K562 (cell line): ENCODE results near the gene GNG3. TPM values are rescaled to one million over a fixed set of nuclear protein-coding genes. Genes with fewer than 3 reads are reported as not detected.
A peak's percentile ranks its signal among the peaks of the same experiment; 100 is the strongest.

Source experiments
- BHLHE40 ChIP-seq: IDR thresholded peaks from 2 replicates; pipeline ENCODE4 v1.6.1; 2011; ENCODE audit warnings: low read length, improper control_type of control experiment
- C11orf30 ChIP-seq: fragments of 450-650 bp; IDR thresholded peaks from 2 replicates; pipeline ENCODE4 v1.6.1; 2016; ENCODE audit warnings: low read depth, mild to moderate bottlenecking
- DPF2 ChIP-seq: fragments of 450-650 bp; IDR thresholded peaks from 2 replicates; pipeline ENCODE4 v1.6.1; 2016
- HDAC1 ChIP-seq, 2 experiments: fragments of 450-650 bp; IDR thresholded peaks; 2 replicates each; pipeline ENCODE4 v1.6.1; 2016 to 2017; ENCODE audit warnings: inconsistent platforms in 1 of 2, mild to moderate bottlenecking in 1 of 2, moderate library complexity in 1 of 2
- HDGF ChIP-seq: fragments of 450-650 bp; IDR thresholded peaks from 2 replicates; pipeline ENCODE4 v1.6.1; 2016
- JUN ChIP-seq, 2 experiments: sonication (generic) in 1 of 2; formaldehyde crosslinking in 1 of 2; IDR thresholded peaks; 2 replicates each; pipeline versions ENCODE4 v1.6.1 to v1.8.0; 2012 to 2022; ENCODE audit warnings: borderline replicate concordance in 2 of 2, mild to moderate bottlenecking in 2 of 2, improper control_type of control experiment in 1 of 2, low read depth in 1 of 2, low read length in 1 of 2, missing genetic modification reagents in 1 of 2
- KDM4B ChIP-seq, 2 experiments: fragments of 450-650 bp in 1 of 2; sonication (generic) in 1 of 2; IDR thresholded peaks; 2 replicates each; pipeline ENCODE4 v1.6.1; 2016 to 2017; ENCODE audit warnings: borderline replicate concordance in 2 of 2, antibody characterized with exemption in 1 of 2, low read depth in 1 of 2, mild to moderate bottlenecking in 1 of 2
- MCM2 ChIP-seq: fragments of 450-650 bp; IDR thresholded peaks from 2 replicates; pipeline ENCODE4 v1.6.1; 2017; ENCODE audit warnings: low read depth, mild to moderate bottlenecking
- PRMT5 ChIP-seq: sonication (generic); formaldehyde crosslinking; IDR thresholded peaks from 2 replicates; pipeline ENCODE4 v1.5.0; 2020; ENCODE audit warnings: missing genetic modification reagents
- SIX5 ChIP-seq, 2 experiments: IDR thresholded peaks; 2 replicates each; pipeline ENCODE4 v1.6.1; 2011; ENCODE audit warnings: low read length in 2 of 2, borderline replicate concordance in 1 of 2, low read depth in 1 of 2, mild to moderate bottlenecking in 1 of 2, moderate library complexity in 1 of 2; ENCODE audit not compliant: insufficient read depth in 1 of 2
- TBP ChIP-seq: optimal IDR thresholded peaks from 2 replicates; pipeline ENCODE3; 2011; ENCODE audit warnings: low read depth, low read length, improper control_type of control experiment
- U2AF1 ChIP-seq: fragments of 200-400 bp; formaldehyde crosslinking; optimal IDR thresholded peaks from 2 replicates; pipeline ENCODE3; 2017; ENCODE audit warnings: mild to moderate bottlenecking, low read depth, low read length, moderate library complexity
- ZBED1 ChIP-seq: IDR thresholded peaks from 2 replicates; pipeline ENCODE4 v1.6.1; 2014
- ZNF274 ChIP-seq: IDR thresholded peaks from 2 replicates; pipeline ENCODE4 v1.6.1; 2011; ENCODE audit warnings: low read depth, mild to moderate bottlenecking, low read length, moderate library complexity, borderline replicate concordance
- ZSCAN32 ChIP-seq: fragments of 450-650 bp; formaldehyde crosslinking; IDR thresholded peaks from 2 replicates; pipeline ENCODE4 v1.4.0; 2020; ENCODE audit warnings: mild to moderate bottlenecking, moderate library complexity
- polyA plus RNA-seq, 8 experiments: library from polyadenylated mRNA; depleted of rRNA in 4 of 8; stranded (reverse) in 5 of 8; unstranded in 3 of 8; fragments of >200 nt; fragmentation: Nextera tagmentation in 2 of 8; fragmentation: Illumina TruSeq in 1 of 8; extraction: Ambion mirVana in 2 of 8; extraction: Trizol in 1 of 8; gene quantifications; 2 replicates each; pipeline versions ENCODE4 v1.2.1 to v1.2.3, GENCODE V29; 2011 to 2014; ENCODE audit warnings: inconsistent platforms in 1 of 8, missing spikeins in 1 of 8
- total RNA-seq, 7 experiments: library from RNA; depleted of rRNA in 6 of 7; stranded (reverse); fragments of >200 nt in 6 of 7; fragmentation: Illumina TruSeq in 2 of 7; extraction: Trizol in 2 of 7; gene quantifications; 2 replicates each; pipeline versions ENCODE4 v1.2.1 to v1.2.3, GENCODE V29; 2011 to 2021; ENCODE audit warnings: low replicate concordance in 1 of 7
- TF ChIP-seq, protein P1 (sequence below): fragments of 450-650 bp; IDR thresholded peaks from 2 replicates; pipeline ENCODE4 v1.6.1; 2017; ENCODE audit warnings: antibody characterized with exemption, mild to moderate bottlenecking
- TF ChIP-seq, protein P2 (sequence below): fragments of 450-650 bp; IDR thresholded peaks from 2 replicates; pipeline ENCODE4 v1.6.1; 2017; ENCODE audit warnings: mild to moderate bottlenecking, moderate library complexity
- TF ChIP-seq, protein P3 (sequence below): fragments of 150-350 bp; IDR thresholded peaks from 2 replicates; pipeline ENCODE4 v1.6.1; 2014; ENCODE audit warnings: low read depth, mild to moderate bottlenecking, low read length, borderline replicate concordance

The GNG3 gene
- total and polyA plus RNA-seq, 9 of the 15 experiments (the other 6 are each of a cell fraction or from before 2014, with no cell fraction given) = 0.07 TPM; not detected in 8

DNA sequence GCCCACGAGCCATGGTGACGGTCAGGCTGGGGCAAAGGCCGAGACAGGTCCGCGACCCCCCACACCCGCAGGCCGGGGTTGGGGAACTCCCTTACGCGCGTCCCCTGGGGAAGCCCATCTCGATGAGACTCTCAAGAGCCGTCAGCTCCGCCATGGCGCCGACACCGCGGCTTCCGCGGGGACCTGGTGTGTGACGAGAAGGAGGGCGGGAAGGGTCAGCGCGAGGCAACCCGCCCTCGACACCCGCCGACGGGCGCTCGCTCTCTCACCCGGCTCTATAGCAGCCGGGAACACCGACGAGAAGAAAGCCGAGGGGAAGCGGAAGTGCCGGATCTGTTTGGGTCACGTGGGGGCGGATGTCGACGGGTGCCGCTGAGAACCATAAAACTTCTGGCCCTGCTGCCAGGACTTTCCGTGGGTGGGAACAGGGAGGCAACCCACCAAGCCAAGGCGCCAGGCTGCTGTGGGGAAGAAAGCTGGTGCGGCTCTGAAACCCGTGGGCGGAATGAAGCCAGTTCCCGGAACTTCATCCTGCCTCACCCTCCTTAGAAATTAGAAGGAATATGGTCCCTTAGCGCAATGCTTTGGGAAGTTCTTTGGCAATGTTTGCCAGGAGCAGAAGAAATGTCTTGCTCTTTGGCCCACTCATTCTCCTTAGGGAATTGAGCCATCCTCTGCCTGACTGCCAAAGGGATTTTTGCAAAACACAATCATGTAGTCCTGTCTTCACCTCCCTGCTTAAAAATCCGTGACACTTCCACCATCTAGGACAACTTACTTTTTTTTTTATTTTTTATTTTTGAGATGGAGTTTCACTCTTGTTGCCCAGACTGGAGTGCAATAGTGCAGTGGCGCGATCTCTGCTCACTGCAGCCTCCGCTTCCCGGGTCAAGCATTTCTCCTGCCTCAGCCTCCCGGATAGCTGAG is 28.4 kb upstream of the GNG3 start, which contains the start of gene UBXN1 (continued):
- TF ChIP-seq U2AF1 (no peak), BHLHE40 (peak; percentile 87), DPF2 (0 out of 2 replicates have a peak, but pooled peaks have one; percentile 44), JUN (IDR thresholded peaks at IDR 0.05; ENCODE audit: borderline replicate concordance, low read depth, low read length) (peak; percentile 7; the same call in 1 of the 2 replicates), JUN (CRISPR knock-in tag; IDR thresholded peaks at IDR 0.05; ENCODE audit: borderline replicate concordance) (no peak), HDGF (no peak), MCM2 (no peak), SIX5 (IDR thresholded peaks at IDR 0.05; ENCODE audit: borderline replicate concordance in 1 of 2, insufficient read depth in 1 of 2, low read depth in 1 of 2, low read length in 2 of 2) (peak in 1 of 2 experiments; percentile 17; a peak in 2 of 4 replicates), HDAC1 (IDR thresholded peaks at IDR 0.05) (peak in 1 of 2 experiments; percentile 84; a peak in 3 of 4 replicates), ZNF274 (no peak), PRMT5 (CRISPR knock-in tag) (no peak), C11orf30 (peak; percentile 95), ZSCAN32 (CRISPR knock-in tag) (no peak), KDM4B (IDR thresholded peaks at IDR 0.05; ENCODE audit: borderline replicate concordance in 2 of 2, low read depth in 1 of 2) (peak in 1 of 2 experiments; percentile 91; a peak in 1 of 4 replicates), TBP (peak; percentile 74), ZBED1 (no peak)
- TF ChIP-seq, protein P1, sequence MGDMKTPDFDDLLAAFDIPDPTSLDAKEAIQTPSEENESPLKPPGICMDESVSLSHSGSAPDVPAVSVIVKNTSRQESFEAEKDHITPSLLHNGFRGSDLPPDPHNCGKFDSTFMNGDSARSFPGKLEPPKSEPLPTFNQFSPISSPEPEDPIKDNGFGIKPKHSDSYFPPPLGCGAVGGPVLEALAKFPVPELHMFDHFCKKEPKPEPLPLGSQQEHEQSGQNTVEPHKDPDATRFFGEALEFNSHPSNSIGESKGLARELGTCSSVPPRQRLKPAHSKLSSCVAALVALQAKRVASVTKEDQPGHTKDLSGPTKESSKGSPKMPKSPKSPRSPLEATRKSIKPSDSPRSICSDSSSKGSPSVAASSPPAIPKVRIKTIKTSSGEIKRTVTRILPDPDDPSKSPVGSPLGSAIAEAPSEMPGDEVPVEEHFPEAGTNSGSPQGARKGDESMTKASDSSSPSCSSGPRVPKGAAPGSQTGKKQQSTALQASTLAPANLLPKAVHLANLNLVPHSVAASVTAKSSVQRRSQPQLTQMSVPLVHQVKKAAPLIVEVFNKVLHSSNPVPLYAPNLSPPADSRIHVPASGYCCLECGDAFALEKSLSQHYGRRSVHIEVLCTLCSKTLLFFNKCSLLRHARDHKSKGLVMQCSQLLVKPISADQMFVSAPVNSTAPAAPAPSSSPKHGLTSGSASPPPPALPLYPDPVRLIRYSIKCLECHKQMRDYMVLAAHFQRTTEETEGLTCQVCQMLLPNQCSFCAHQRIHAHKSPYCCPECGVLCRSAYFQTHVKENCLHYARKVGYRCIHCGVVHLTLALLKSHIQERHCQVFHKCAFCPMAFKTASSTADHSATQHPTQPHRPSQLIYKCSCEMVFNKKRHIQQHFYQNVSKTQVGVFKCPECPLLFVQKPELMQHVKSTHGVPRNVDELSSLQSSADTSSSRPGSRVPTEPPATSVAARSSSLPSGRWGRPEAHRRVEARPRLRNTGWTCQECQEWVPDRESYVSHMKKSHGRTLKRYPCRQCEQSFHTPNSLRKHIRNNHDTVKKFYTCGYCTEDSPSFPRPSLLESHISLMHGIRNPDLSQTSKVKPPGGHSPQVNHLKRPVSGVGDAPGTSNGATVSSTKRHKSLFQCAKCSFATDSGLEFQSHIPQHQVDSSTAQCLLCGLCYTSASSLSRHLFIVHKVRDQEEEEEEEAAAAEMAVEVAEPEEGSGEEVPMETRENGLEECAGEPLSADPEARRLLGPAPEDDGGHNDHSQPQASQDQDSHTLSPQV = peak; percentile 73; the same call in 1 of the 2 replicates
- TF ChIP-seq, protein P2, sequence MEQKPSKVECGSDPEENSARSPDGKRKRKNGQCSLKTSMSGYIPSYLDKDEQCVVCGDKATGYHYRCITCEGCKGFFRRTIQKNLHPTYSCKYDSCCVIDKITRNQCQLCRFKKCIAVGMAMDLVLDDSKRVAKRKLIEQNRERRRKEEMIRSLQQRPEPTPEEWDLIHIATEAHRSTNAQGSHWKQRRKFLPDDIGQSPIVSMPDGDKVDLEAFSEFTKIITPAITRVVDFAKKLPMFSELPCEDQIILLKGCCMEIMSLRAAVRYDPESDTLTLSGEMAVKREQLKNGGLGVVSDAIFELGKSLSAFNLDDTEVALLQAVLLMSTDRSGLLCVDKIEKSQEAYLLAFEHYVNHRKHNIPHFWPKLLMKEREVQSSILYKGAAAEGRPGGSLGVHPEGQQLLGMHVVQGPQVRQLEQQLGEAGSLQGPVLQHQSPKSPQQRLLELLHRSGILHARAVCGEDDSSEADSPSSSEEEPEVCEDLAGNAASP = no peak
- TF ChIP-seq, protein P3, sequence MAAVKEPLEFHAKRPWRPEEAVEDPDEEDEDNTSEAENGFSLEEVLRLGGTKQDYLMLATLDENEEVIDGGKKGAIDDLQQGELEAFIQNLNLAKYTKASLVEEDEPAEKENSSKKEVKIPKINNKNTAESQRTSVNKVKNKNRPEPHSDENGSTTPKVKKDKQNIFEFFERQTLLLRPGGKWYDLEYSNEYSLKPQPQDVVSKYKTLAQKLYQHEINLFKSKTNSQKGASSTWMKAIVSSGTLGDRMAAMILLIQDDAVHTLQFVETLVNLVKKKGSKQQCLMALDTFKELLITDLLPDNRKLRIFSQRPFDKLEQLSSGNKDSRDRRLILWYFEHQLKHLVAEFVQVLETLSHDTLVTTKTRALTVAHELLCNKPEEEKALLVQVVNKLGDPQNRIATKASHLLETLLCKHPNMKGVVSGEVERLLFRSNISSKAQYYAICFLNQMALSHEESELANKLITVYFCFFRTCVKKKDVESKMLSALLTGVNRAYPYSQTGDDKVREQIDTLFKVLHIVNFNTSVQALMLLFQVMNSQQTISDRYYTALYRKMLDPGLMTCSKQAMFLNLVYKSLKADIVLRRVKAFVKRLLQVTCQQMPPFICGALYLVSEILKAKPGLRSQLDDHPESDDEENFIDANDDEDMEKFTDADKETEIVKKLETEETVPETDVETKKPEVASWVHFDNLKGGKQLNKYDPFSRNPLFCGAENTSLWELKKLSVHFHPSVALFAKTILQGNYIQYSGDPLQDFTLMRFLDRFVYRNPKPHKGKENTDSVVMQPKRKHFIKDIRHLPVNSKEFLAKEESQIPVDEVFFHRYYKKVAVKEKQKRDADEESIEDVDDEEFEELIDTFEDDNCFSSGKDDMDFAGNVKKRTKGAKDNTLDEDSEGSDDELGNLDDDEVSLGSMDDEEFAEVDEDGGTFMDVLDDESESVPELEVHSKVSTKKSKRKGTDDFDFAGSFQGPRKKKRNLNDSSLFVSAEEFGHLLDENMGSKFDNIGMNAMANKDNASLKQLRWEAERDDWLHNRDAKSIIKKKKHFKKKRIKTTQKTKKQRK = no peak
